ENCODE measurements around the gene ZNF124. TPM values are rescaled to one million over a fixed set of nuclear protein-coding genes. Genes with fewer than 3 reads are reported as not detected.
"Not testable (repeated sequence)": the region's sequence is repeated elsewhere in the genome, so short reads cannot be mapped to it uniquely, and the experiment has no call there.

Gene ZNF124
- total and polyA plus RNA-seq, 7 experiments from 2014 or later: 8.3 to 26.7 (median 17.5) TPM

DNA sequence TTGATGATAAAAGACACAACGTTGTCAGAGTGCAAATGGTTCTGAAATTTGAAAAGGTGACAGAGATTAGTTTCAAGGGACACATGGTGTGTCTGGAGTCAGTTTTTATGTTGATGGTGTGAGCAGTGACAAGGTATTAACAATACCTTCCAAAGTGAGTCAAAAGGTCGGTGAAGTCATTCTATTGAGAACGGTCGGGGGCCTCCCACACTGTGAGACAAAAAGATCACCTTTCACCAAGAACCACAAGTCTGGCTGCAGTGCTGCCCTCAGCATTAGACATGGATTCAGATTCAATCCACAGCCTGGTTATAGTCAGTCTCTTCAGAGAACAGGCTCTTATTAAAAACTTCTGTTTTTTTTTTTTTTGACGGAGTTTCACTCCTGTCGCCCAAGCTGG lies 26.5 kb downstream of the ZNF124 start:
- H3K4me3 Mint-ChIP-seq: no peak overlapping the region
- H3K9me3 Mint-ChIP-seq: peaks cover 22 to 97% (median 63%) of the 10 kb centered on the region in 11 donors
- no peaks in the 10 kb centered on the region for H3K27me3 Mint-ChIP-seq
- Histone ChIP-seq H3K27ac (ENCODE audit: low read depth, low read length) (no peak overlapping the region), H3K9me3 (ENCODE audit: control insufficient read depth in 2 of 3, low read length in 3 of 3) (peaks cover 14 to 90% (median 31%) of the 10 kb centered on the region in 3 experiments), H3K36me3 (ENCODE audit: control insufficient read depth in 2 of 3, insufficient read depth in 3 of 3, low read length in 3 of 3) (peaks cover 0 to 17% (median 0%) of the 10 kb centered on the region in 3 experiments), H3K4me1 (ENCODE audit: control insufficient read depth in 2 of 2, insufficient read depth in 2 of 2, low read length in 2 of 2) (no peaks in the 10 kb centered on the region), H3K4me3 (ENCODE audit: low read length) (no peak overlapping the region), H3K27me3 (ENCODE audit: control insufficient read depth in 2 of 2, insufficient read depth in 2 of 2, low read length in 2 of 2) (no peaks in the 10 kb centered on the region)
- H3K4me1 Mint-ChIP-seq: peaks cover 0 to 3% (median 0%) of the 10 kb centered on the region in 7 donors
- intact Hi-C loops (cut with micrococcal nuclease): no loop called here
- no peak overlapping the region for H3K27ac Mint-ChIP-seq
- ChIA-PET POLR2A (no interaction called here), CTCF (no interaction called here)
- ATAC-seq (no peak), DNase-seq (no peak)
- H3K36me3 Mint-ChIP-seq: peaks cover 30 to 68% (median 65%) of the 10 kb centered on the region in 5 donors

DNA sequence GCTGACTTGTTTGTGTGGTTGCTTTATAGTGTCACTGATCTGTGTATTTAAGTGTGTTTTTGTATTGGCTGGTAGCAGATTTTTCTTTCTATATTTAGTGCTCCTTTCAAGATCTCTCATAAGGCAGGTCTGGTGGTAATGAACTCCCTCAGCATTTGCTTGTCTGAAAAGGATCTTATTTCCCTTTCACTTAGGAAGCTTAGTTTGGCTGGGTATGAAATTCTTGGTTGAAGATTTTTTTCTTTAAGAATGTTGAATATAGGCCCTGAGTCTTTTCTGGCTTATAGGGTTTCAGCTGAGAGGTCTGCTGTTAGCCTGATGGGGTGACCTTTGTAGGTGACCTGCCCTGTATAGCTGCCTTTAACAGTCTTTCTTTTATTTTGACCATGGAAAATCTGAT lies 32.3 kb downstream of the ZNF124 start:
- H3K27me3 Mint-ChIP-seq; H3K4me1 ChIP-seq (ENCODE audit: control insufficient read depth in 2 of 2, insufficient read depth in 2 of 2, low read length in 2 of 2); H3K4me1 Mint-ChIP-seq; H3K27me3 ChIP-seq (ENCODE audit: control insufficient read depth in 2 of 2, insufficient read depth in 2 of 2, low read length in 2 of 2); H3K27ac ChIP-seq (ENCODE audit: low read depth, low read length); POLR2A ChIA-PET; intact Hi-C loops (cut with micrococcal nuclease); DNase-seq; H3K27ac Mint-ChIP-seq; CTCF ChIA-PET; ATAC-seq; H3K4me3 ChIP-seq (ENCODE audit: low read length); H3K4me3 Mint-ChIP-seq: not testable (repeated sequence)
- H3K9me3 ChIP-seq (ENCODE audit: control insufficient read depth in 2 of 3, low read length in 3 of 3): peaks cover 0 to 87% (median 30%) of the 10 kb centered on the region in 3 experiments
- Mint-ChIP-seq H3K9me3 (peaks cover 31 to 99% (median 66%) of the 10 kb centered on the region in 11 donors), H3K36me3 (peaks cover 42 to 67% (median 58%) of the 10 kb centered on the region in 5 donors)
- peaks cover 0 to 13% (median 0%) of the 10 kb centered on the region in 3 experiments for H3K36me3 ChIP-seq (ENCODE audit: control insufficient read depth in 2 of 3, insufficient read depth in 3 of 3, low read length in 3 of 3)

DNA sequence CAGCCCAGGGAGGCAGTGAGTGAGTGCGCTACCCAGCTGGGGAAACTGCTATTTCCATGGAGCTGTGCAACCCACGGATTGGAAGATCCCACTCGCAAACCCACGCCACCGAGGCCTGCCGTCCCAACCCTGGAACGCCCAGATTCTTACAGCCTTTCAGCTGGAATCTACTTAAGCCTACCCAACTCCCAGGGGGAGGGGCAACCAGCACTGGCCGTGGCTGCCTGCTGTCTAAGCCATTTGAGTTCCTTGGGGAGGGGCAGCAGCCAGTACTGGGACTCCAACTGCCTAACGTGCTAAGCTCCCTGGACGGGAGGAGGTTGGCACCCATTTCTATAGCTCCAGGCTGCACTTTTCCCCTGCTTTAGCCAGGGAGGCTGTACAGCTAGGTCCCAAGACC lies 40.6 kb downstream of the ZNF124 start:
- no peak overlapping the region for H3K27ac Mint-ChIP-seq
- no peak for DNase-seq
- Histone ChIP-seq H3K27ac (ENCODE audit: low read depth, low read length) (no peak overlapping the region), H3K36me3 (ENCODE audit: control insufficient read depth in 2 of 3, insufficient read depth in 3 of 3, low read length in 3 of 3) (peaks cover 0 to 16% (median 3%) of the 10 kb centered on the region in 3 experiments), H3K4me1 (ENCODE audit: control insufficient read depth in 2 of 2, insufficient read depth in 2 of 2, low read length in 2 of 2) (no peaks in the 10 kb centered on the region), H3K27me3 (ENCODE audit: control insufficient read depth in 2 of 2, insufficient read depth in 2 of 2, low read length in 2 of 2) (no peaks in the 10 kb centered on the region), H3K9me3 (ENCODE audit: control insufficient read depth in 2 of 3, low read length in 3 of 3) (peaks cover 0 to 60% (median 11%) of the 10 kb centered on the region in 3 experiments), H3K4me3 (ENCODE audit: low read length) (no peak overlapping the region)
- H3K4me3 Mint-ChIP-seq: no peak overlapping the region
- ChIA-PET POLR2A (interaction anchor here (0.7 to 1.5 kb wide), 2 partner anchors 73 to 81 kb away, joined by 3 read pairs; no protein-coding TSS in a partner anchor), CTCF (no interaction called here)
- peaks cover 17 to 60% (median 45%) of the 10 kb centered on the region in 11 donors for H3K9me3 Mint-ChIP-seq
- peaks cover 6 to 15% (median 8%) of the 10 kb centered on the region in 7 donors for H3K4me1 Mint-ChIP-seq
- intact Hi-C loops (cut with micrococcal nuclease): no loop called here
- H3K36me3 Mint-ChIP-seq: peaks cover 15 to 50% (median 48%) of the 10 kb centered on the region in 5 donors
- H3K27me3 Mint-ChIP-seq: no peaks in the 10 kb centered on the region
- no peak for ATAC-seq

DNA sequence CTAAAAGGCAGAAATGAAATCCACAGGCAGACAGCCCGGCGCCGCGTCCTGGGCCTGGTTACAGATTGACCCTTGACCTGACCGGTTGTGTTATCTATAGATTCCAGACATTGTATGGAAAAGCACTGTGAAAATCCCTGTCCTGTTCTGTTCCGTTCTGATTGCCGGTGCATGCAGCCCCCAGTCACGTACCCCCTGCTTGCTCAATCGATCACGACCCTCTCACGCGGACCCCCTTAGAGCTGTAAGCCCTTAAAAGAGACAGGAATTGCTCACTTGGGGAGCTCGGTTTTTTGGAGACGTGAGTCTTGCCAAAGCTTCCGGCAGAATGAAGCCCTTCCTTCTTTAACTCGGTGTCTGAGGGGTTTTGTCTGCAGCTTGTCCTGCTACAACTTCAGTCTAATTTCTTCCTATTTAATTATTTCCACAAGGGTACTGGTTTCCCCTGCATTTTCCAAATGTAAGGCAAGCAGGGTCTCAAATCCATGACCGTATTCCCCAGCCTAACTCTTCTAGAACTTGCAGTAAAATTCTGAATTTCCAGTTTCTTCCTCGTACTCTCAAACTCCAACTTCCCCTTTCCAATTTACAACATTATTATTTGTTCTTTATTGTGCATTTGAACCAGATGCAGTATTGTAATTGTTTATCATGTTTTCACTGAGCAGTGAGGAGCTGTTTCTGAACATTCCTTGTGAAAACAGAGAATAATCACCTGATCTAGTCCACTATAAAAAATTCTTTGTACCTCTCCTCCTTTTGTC lies 44.1 kb downstream of the ZNF124 start:
- CTCF ChIA-PET: not testable (repeated sequence)

DNA sequence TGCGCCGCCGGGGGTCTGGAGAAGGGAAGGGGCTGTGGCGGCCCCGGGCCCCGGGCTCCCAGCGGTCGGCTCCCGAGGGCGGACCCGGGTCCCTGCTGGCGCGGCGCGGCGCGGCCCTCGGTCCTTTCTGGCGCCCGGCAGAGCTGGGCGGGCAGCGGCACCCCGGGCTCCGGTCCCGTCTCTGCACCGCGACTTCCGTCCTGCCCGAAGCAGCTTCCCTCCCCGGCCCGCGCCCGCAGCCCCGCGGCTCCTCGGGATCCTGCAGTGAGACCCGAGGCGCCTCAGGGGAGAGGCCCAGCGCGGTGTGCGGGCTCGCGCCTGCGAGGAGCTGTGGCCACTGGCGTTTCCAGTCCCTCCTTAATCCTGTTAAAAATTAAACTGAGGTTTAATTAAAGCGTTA lies 45.2 kb downstream of the ZNF124 start:
- H3K27me3 ChIP-seq (ENCODE audit: control insufficient read depth in 2 of 2, insufficient read depth in 2 of 2, low read length in 2 of 2); DNase-seq; H3K27me3 Mint-ChIP-seq; CTCF ChIA-PET; H3K27ac Mint-ChIP-seq; POLR2A ChIA-PET; H3K27ac ChIP-seq (ENCODE audit: low read depth, low read length); H3K4me3 ChIP-seq (ENCODE audit: low read length); H3K4me3 Mint-ChIP-seq; H3K4me1 ChIP-seq (ENCODE audit: control insufficient read depth in 2 of 2, insufficient read depth in 2 of 2, low read length in 2 of 2); H3K4me1 Mint-ChIP-seq: not testable (repeated sequence)
- Mint-ChIP-seq H3K9me3 (peaks cover 0 to 39% (median 10%) of the 10 kb centered on the region in 11 donors), H3K36me3 (peaks cover 0 to 18% (median 12%) of the 10 kb centered on the region in 5 donors)
- Histone ChIP-seq H3K36me3 (ENCODE audit: control insufficient read depth in 2 of 3, insufficient read depth in 3 of 3, low read length in 3 of 3) (peaks cover 0 to 10% (median 3%) of the 10 kb centered on the region in 3 experiments), H3K9me3 (ENCODE audit: control insufficient read depth in 2 of 3, low read length in 3 of 3) (peaks cover 0 to 16% (median 0%) of the 10 kb centered on the region in 3 experiments)
- intact Hi-C loops (cut with micrococcal nuclease): loop anchor here in 1 of 2 donors (5.0 kb wide), 1 partner anchor 194 kb away; the partner anchor contains the start of gene AHCTF1
- peak; percentile 65 for ATAC-seq

More for the DNA sequence above, 44.1 kb downstream of the ZNF124 start:
- H3K4me1 ChIP-seq (ENCODE audit: control insufficient read depth in 2 of 2, insufficient read depth in 2 of 2, low read length in 2 of 2); DNase-seq; H3K27me3 Mint-ChIP-seq; H3K4me3 ChIP-seq (ENCODE audit: low read length); H3K27me3 ChIP-seq (ENCODE audit: control insufficient read depth in 2 of 2, insufficient read depth in 2 of 2, low read length in 2 of 2); H3K27ac ChIP-seq (ENCODE audit: low read depth, low read length); ATAC-seq; H3K4me1 Mint-ChIP-seq: not testable (repeated sequence)
- Mint-ChIP-seq H3K36me3 (peaks cover under 1 to 29% (median 21%) of the 10 kb centered on the region in 5 donors), H3K27ac (peak overlapping the region; percentile 53 to 94 (median 85)), H3K9me3 (peaks cover 4 to 39% (median 19%) of the 10 kb centered on the region in 11 donors), H3K4me3 (peak overlapping the region; percentile 82 to 96 (median 90))
- POLR2A ChIA-PET: interaction anchor here (0.9 kb wide), 1 partner anchor 38 kb away, joined by 3 read pairs; no protein-coding TSS in a partner anchor
- intact Hi-C loops (cut with micrococcal nuclease): loop anchor here in 1 of 2 donors (5.0 kb wide), 1 partner anchor 195 kb away; the partner anchor contains the start of gene AHCTF1
- H3K36me3 ChIP-seq (ENCODE audit: control insufficient read depth in 2 of 3, insufficient read depth in 3 of 3, low read length in 3 of 3): peaks cover 0 to 16% (median 3%) of the 10 kb centered on the region in 3 experiments
- peaks cover 0 to 26% (median 0%) of the 10 kb centered on the region in 3 experiments for H3K9me3 ChIP-seq (ENCODE audit: control insufficient read depth in 2 of 3, low read length in 3 of 3)

DNA sequence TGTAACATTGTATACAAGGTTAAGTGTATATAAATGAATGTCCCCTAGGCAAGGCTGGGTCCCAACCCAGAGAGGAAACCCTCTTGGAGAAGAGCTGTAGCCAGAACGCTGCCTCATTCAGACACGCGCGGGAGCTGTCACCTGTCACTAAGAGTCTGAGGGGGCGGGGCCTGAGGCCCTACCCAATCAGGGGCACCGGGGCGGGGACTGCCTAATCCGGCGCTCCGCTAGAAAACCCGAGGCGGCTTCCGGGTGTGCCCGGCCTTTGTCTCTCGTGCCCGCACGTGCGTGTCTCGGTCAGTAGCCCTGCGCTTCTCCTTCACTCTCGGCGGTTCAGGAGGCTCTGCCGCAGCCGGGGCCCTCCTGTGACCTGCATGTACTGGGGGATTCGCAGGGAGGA lies 45.7 kb downstream of the ZNF124 start:
- H3K4me3 Mint-ChIP-seq; H3K36me3 ChIP-seq (ENCODE audit: control insufficient read depth in 2 of 3, insufficient read depth in 3 of 3, low read length in 3 of 3); H3K27ac Mint-ChIP-seq; H3K27me3 ChIP-seq (ENCODE audit: control insufficient read depth in 2 of 2, insufficient read depth in 2 of 2, low read length in 2 of 2); H3K4me1 Mint-ChIP-seq; CTCF ChIA-PET; H3K27me3 Mint-ChIP-seq; H3K4me3 ChIP-seq (ENCODE audit: low read length); DNase-seq; H3K4me1 ChIP-seq (ENCODE audit: control insufficient read depth in 2 of 2, insufficient read depth in 2 of 2, low read length in 2 of 2); H3K27ac ChIP-seq (ENCODE audit: low read depth, low read length): not testable (repeated sequence)
- H3K9me3 ChIP-seq (ENCODE audit: control insufficient read depth in 2 of 3, low read length in 3 of 3): peaks cover 0 to 11% (median 0%) of the 10 kb centered on the region in 3 experiments
- H3K36me3 Mint-ChIP-seq: peaks cover 0 to 18% (median 12%) of the 10 kb centered on the region in 5 donors
- ATAC-seq: peak; percentile 100
- intact Hi-C loops (cut with micrococcal nuclease): loop anchor here in 1 of 2 donors (5.0 kb wide), 1 partner anchor 194 kb away; the partner anchor contains the start of gene AHCTF1
- POLR2A ChIA-PET: interaction anchor here (0.7 kb wide), 1 partner anchor 305 kb away, joined by 3 read pairs; no protein-coding TSS in a partner anchor
- peaks cover 0 to 43% (median 10%) of the 10 kb centered on the region in 11 donors for H3K9me3 Mint-ChIP-seq

Data from naive thymus-derived CD4-positive, alpha-beta T cell (primary cell).